Activated CD8-positive, alpha-beta memory T cell treated with anti-CD3 and anti-CD28 coated beads, Interleukin-2, amount 50 U/mL, for 24 hours (primary cell): ENCODE measurements around the gene NOL9.

ENCODE experiments used
- DNase-seq: peaks from one replicate; pipeline ENCODE4 v3.0.0-alpha.2; 2020; ENCODE audit errors: extremely low read depth

The NOL9 gene

DNA sequence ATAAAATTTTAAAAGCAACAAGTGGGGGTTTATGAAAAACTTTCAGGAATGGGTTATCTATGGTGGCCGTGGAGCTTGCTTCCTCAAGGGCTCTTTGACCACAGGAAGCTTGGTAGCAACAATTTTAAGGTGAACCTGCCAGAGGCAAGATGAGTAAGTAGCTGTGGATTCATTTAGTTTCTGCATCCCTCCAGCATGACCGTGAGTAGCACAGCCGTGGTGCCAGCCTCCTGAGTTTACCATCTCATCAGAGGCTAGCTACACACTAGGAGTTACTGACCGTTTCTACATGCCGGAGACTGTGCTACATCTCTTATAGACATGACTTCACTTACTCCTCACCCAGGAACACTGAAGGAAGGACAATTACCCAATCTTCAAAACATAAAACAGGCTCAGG lies 32.8 kb downstream of the NOL9 start:
- DNase-seq: no peak

DNA sequence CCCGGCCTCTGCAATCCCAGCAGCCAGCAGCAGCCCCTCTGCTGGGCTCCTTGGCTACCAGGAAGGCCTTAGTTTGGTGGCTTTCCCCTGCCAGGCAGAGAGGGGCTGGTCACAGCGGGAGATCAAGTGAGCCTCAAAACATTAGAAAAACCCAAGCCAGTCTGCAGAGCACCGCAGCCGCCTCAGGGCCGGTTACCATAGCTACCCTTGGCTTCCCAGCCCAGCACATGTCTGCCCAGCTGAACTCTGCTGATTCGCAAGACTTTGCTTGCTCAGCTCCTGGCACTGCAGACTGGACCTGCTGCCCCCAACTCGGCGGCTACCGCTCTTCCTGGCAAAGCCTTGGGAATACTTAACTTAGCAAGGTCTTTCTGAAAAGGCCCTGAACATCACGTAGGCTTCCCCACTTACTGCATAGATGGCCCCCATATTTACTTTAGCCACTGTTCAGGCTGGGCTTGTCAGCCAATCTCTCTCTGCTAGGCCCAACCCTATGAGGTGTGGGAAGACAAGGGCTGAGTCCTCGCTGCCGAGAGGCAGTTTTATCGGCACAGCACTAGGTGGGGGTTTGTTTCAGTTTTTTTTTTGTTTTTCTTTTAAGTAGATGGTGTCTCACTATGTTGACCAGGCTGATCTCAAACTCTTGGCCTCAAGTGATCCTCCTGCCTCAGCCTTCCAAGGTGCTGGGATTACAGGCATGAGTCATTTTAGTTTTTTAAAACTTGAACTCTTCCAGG lies 34.2 kb downstream of the NOL9 start:
- no peak for DNase-seq

DNA sequence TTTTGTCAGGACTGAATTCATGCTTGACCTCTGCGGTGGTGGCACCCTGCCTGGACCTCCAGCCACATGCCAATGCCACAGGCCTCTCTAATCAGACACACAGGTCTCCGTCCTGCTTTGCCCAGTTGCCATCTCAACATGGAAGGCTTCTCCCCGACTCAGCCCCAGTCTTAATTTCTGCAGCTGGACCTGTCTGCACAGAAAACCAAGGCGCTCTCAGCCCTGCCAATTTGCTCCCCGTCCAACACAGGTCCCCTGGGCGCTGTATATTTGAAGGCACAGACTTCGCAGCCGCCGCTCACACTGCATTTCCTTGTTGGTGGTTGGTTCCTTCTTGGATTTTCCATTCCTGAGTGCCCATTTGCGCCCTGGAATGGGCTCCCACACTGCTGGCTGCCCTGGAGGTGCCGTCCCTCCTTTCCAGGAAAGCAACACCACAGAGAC lies 34.8 kb downstream of the NOL9 start:
- no peak for DNase-seq

DNA sequence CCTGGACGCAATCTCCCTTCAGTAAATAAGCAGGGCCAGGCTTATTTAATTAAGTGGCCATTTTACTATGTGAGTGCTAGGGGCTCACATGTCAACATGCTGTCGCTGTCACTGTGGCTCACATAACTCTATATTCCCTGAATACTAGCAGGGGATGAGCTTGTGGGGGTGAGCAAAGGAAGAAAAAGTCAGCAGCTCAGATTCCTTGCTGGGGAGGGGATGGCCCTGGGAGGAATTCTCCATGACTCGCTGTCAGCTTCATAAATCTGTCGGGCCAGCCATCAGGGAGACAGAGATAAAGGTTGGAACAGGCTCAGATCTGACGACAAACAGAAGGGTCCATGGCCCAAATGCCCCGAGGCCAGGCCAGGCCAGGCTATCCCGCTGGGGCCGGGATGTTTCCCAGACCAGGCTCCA lies 36.9 kb downstream of the NOL9 start:
- no peak for DNase-seq

DNA sequence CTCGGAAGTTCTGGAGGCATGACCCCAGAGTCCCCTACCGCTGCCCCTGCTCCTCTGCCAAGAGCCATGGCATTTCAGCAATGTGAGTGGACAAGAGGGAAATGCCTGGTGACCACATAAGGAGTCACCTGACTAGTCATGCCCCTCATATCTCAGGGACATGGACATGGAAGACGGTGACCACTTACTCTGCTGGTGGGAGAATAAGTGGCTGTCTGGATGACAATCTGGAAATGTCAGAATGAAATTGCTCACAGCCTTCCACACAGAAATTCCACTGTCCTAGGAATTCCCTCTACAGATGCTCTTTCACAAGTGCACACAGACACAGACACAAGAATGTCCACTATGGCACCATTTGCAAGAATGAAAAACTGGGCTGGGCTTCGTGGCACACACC lies 38.5 kb downstream of the NOL9 start:
- no peak for DNase-seq

DNA sequence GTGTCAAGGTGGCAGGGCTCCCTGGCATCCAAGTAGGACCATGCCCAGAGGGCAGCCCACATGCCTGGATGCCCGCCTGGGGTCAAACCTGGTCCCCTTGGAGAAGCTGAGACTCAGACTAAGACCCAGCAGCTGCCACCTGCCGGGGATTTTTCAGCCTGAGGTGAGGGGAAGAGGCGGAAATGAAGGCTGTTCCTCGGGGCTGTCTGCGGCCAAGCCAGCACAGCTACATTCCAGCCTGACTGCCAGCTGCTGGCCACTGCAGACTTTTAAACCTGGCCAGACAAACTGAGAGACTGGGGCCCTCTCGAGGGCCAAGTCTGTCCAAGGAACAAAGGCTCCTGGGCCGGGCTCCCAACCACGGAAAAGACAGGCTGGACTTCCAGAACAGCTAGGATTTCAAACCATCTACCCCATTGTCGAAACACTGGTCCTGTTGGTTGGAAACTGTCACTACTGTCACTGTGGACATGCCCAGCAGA lies 41.0 kb downstream of the NOL9 start:
- no peak for DNase-seq

DNA sequence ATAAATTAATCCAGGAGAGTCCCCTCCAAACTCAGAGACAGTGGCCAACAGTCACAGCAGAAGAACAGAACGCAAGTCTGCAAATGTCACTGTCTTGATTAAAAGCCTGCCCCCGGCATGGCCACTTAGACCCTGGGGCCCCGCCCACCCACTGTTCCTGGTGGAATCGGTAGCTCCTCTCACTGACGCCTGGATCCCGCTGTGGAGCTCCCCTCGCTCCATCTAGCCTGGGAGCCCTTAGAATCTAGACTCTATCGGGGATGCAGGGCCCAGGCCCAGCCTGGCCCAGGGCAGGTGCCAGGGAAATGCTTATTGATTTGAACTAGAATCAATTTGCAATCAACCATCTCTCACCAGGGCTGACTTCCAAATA lies 41.4 kb downstream of the NOL9 start:
- DNase-seq: no peak

DNA sequence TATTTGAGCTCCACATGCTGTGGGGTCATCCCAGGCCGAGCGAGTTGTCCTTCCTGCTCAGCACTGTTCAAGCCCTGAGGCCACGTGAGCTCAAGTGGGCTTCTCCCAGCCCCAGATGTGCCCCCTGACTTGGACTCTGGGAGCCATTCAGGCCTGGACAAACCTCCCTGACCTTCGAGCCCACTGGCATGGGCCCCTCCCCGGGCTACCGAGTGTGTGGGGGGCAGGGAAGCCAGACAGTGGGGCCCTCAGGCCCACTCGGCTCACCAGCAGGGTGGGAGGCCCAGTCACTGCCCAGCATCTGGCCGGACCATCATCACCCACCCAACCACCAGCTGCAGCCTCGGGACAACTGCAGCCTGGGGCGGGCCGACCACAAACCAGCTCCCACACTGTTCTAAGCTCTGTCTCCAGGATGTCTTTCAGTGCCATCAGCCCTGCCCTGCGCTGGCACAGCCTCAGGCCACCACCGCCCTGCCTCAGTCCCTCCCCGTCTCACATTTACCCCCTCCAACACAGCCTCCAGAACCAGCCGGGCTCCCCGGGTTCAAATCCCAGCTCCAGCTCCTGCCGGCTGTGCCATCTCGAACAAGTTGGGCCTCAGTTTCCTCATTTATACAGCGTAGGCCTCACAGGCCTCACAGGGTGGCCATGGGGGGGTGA lies 41.9 kb downstream of the NOL9 start:
- DNase-seq: no peak

DNA sequence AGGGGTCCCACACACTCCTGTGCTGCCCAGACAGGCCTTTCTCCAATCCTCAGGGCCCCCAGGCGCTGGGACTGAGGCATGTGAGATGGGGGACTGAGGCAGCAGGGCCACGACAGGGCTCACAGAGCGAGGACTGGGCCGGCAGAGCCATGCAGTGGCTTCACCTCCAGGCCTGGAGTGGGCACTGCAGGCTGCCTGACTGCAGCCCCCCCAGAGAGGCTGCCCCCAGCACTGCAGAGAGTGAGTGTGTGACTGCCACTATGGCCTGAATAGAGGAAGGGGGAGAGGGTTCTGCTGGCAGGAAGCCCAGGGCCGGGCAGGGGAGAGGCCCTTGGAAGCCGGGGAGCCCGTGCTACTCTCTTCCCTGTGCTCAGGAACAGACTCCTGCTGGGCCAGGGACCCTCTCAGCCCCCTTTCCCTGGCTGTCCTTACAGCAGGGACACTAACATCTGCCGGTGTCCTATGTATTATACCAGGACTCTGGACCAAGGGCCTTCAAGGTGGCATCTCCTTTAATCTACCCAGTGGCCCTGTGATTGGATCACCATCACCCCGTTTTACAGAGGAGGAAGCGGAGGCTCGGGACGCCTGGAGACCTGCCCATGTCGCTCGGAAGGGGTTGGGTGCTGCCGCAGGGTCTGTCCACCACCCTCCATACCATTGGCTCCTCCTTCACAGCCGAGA lies 42.6 kb downstream of the NOL9 start:
- DNase-seq: no peak

DNA sequence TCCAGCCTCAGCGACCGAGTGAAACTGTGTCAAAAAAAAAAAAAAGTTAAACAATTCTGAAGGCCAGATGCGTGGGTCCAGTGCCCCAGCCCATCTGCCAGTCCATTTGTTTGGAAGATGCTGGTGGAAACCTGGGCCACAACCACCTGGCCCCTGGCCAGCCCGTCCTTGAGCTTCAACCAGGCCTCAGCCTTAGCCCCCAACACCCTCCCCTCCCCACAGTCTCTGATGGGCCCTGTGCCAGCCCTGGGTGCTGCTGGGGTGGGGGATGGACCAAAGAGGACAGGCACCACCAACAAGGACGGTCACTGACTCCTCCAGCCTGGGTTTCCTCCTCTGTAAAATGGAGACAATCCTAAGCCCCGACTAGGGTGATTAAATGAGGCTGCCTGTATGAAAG lies 43.3 kb downstream of the NOL9 start:
- no peak for DNase-seq

DNA sequence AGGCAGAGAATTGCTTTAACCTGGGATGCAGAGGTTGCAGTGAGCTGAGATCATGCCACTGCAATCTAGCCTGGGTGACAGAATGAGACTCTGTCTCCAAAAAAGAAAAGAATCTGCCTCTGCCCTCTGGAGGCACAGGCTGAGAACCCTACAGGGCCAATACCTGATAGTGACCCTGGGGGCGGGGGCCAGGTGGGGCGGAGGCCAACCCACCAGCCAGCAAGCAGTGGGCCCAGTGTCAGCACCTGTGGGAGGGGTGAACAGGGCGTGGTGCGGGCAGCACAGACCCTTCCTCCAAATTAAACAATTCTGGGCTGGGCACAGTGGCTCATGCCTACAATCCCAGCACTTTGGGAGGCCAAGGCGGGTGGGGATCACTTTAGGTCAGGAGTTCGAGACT lies 43.8 kb downstream of the NOL9 start:
- DNase-seq: no peak

DNA sequence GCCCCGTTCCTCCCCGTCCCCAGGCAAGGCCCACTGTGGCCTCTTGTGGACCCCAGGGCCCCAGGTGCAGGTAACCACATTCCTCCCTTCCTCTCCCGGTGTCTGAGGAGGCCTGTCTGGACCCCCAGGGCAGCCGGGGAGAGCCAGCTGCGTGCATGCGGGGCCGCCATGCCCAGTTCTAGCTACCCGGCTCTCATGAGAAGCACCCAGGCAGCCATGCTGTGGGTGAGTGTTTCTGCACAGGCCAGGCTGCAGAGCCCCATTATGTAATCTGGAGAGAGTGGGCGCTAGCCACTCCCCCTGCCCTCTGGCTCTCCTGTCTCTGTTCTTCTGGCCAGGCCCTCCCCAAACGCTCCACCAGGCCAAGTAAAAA lies 44.4 kb downstream of the NOL9 start:
- DNase-seq: no peak

DNA sequence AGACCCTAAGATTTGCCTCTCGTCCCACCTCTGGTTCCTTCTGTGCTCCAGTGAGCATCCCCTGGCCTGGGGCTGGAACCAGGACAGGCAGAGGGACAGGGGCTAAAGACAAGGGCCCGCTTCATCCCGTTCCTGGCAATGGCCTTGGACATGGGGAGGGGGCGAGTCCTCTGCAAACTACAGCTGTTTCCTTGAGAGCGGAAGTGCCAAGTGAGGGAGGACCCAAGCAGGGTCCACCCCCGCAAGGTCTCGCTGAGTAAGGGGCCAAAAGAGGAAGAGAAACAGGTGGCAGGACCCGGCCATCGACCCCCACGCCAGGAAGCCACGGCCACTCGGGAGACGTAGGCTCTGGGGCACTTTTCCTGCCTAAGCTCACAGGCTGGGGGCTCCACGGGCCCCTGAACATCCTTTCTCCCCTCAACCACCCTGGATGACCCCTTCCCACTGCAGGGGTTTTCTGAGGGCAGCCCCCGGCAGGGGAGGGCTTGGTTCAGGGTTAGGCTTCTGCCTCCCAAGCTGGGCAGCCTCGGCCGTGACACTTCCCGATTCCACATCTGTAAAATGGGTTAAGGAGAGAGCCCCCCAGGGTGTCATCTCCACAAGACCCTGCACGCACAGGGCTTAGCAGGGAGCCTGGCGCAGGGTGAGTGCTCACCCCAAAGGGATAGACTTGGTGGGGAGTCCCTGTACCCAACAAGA lies 44.9 kb downstream of the NOL9 start:
- no peak for DNase-seq

DNA sequence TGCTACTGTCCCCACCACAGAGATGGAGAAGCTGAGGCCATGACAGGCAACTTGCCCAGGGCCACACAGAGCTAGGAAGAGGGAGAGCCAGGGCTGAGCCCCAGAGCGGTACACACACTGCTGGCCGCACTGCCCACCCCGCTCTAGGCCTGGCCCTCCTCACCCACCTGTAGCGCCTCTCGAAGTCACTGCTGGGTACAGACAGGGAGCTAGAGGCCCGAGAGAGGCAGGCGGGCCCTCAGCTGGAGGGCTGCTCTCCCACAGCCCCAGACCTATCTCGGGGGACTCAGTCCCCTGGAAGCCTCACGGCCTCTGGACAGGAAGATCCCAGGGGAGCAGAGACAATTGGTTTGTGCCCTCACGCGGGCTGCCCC lies 45.5 kb downstream of the NOL9 start:
- no peak for DNase-seq

DNA sequence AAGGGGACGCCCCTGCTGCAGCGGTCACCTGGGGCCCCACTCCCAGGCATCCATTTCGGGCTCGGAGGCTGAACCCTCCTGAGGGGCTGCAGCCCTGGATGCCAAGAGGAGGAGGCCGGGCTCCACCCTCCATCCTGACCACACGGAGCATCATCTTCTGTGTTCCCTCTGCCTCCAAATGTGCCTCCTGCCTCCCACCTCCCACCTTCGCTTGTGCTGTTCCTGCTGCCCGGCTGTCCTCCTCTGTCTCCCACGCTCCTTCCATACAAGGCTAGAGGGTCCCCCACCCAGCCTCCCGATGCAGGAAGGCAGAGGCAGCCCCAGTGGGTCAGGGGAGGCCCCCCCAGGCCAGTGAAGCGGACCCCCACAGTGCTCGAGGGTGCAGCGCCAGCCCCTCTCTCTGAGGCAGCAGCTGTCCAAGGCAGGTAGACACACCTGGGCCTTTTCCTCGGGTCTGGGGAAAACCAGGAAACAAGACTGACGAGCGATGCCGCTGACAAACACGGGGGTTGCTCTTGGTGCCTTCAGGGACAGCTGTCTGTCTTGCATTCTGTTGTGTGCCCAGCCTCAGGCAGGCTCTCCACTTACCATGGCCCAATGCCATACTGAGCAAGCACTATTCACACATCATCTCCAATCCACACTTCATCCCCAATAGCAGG lies 46.0 kb downstream of the NOL9 start:
- DNase-seq: no peak

DNA sequence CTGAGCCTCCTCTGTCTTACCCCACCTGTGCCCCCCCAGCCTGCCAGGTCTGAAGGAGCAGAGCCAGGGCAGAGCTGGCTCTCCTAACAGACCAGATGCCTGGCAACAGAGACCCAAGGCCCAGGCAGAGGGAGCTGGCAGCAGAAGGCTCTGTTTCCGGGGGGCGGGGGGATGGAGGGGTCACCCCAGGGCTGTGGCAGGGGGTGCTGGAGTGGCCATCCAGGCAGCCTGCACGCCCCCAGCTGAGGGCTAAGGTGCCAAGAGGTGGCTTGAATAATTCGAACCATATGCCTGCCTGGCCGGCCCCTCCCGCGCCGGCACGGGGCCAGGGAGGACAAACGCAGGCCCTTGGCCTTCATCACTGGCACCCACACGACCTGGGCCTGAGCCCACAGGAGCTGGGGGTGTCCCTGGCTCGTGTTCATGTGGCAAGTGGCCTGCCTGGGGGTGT lies 46.8 kb downstream of the NOL9 start:
- no peak for DNase-seq

DNA sequence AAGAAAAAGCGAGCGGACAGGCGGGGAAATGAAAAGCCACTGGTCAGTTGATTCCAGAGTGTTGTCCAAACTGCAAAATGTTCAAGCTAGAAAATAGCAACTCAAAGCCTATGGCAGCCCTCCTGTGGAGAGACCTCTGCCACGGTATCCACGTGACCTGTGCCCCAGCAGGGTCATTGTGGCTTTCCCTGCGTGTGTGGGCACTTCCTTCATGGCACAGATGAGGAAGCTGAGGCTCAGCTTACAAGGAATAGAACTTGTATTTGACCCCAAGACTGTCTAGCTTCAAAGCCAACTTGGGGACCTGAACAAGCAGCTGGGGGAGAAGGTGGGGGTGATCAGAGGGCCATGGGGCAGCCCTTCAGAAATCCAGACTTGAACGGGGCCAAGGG lies 47.3 kb downstream of the NOL9 start:
- DNase-seq: no peak

DNA sequence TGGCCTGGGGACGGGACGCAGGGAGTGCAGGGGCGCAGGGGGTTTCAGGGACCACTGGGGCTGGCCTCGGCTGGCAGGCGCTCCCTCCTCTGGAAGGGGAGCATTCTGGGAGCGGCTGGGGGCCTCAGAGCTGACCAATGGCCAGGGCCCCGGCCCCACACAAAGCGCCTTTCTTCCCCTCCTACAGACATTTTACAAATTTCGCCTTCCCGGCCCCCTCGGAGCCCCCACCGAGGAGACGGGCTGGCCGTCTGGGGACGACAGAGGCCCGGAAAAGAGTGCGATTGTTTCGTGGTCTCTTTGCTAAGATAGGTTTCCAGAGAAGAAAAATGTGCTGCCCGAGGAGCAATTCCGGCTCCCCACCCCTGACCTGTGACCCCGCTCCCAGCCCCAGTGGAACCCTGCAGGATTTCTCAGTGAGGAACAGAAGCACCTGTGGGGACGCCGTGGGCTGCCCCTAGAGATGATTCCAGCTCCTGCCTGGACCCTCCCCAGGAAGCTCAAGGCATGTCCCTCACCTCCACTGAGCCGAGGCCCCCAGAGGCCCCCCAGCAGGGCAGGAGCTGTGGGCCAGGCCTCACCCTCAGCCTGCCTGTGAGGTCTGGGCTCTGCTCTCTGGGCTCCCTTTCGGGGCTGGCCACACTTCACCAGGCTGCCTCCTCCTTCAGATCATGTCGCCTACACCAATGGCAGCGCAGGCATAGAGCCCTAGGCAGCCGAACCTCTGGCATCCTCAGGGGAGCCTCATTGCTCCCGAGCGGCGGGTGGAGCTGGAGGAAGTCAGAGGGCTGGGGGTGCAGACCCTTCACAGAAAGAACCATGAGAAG lies 47.9 kb downstream of the NOL9 start:
- no peak for DNase-seq

DNA sequence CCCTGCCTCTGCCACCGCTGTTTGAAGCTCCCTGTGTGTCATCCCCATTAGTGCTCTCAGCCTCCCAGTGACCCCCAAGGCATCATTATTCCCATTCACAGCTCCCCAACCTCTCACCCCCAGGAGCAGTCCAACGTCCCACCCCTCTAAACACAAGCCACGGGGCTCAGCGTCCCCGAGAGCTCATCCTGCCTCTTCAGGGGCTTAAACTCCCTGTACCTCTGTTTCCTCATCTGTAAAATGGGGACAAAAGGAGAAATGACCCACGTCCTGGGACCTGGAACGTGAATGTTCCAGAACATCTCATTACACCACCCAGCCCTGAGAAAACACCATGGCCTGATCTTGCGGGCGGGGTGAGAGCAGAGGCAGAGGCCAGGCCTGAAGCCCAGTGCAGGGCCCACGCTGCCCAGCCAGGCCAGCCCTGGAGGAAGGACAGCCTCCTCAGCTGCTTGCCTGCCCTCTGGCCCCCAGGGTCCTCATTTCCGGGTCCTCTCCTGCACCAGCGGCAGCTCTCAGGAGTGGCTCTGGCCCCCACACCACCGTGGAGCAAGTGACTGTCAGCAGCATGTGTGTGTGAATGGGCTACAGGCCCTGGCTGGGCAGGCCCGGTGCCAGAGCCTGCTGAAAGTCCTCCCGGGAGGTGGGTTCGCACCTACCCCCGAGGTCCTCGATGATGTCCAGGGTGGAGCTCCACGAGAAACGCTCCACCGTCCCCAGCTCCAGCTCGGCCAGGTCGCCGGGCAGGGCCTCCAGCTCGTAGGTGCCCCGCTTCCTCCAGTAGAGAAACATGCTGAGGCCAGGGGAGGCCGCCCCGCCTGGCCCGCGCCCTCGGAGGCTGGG lies 48.7 kb downstream of the NOL9 start:
- DNase-seq: no peak

DNA sequence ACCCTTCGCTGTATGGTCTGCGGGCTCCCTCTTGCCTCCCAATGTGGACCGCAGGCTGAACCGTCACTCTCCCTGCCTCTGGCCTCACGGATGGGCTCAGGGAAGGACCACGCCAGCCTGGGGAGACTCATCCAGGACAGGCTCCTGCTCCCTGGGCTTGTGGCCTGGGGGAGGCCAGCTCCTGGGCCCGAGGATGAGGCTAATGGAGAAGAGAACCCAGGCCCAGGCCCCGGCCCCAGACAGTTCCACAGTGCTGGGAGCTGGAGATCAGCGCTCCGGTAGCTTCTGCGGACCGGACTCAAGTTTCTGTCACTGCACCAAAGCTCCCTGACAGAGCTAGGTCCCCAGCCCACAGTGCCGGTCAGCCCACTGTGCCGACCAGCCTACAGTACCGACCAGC lies 49.4 kb downstream of the NOL9 start:
- no peak for DNase-seq
